Glomerular visceral epithelial cell (primary cell): Measurements from ENCODE around the gene NUPR2.
"Not testable (repeated sequence)": the region's sequence is repeated elsewhere in the genome, so short reads cannot be mapped to it uniquely, and the experiment has no call there.

ENCODE experiments used
- DNase-seq: peaks from one replicate; pipeline ENCODE4 v3.0.0-alpha.2; 2016; ENCODE audit errors: extremely low spot score

NUPR2 gene, protein sequence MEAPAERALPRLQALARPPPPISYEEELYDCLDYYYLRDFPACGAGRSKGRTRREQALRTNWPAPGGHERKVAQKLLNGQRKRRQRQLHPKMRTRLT

DNA sequence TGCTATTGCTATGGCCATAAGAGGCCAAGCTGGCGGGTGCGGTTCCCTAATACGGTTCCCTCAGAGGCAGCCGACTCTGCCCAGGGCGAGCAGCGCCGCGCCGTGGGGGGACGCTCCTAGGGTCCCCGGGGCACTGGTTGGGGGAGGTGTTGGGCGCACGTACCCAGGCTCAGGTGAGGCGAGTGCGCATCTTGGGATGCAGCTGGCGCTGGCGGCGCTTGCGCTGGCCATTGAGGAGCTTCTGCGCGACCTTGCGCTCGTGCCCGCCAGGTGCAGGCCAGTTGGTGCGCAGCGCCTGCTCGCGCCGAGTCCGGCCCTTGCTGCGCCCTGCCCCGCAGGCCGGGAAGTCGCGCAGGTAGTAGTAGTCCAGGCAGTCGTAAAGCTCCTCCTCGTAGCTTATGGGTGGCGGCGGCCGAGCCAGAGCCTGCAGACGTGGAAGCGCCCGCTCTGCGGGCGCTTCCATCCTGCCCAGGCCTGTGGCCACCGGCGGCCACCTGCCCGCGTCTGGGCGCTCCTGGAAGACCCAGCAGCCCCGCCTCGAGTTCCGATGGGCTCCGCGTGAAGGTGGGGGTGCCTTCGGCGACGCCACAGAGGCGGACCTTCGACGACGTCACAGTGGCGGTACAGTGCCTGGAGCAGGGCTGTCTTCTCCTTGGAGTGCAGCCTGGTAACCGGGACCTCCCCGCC, at the start of gene NUPR2:
NUPR2 (minus strand) TSS at position 566 of the 687 bp plus-strand sequence; CDS start at position 463, 103 bp downstream.
- DNase-seq: no peak

DNA sequence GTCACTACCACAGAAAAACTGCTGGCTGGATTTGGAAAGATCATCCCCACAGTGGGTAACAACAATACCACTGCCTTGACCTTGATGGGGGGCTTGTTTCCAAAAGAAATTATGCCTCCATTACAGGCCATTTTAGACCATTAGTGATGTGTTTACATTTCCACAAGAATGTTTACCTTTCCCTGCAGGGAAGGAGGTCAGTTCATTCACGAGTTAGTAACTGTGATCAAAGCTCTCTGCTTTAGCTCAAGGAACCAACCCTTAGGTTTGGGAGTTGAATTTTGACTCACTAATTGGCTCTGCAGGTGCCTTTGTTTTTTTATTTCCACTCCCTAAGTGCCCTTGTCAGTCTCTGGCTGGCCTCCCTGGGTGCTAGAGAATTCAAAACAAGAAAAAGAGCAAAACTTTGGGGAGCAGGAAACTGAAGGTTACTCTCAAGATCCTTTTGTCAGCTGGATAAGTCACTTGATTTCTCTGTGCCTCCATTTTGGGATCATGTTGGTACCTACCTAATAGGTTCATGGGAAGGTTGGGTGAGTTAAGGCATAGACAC, 41.1 kb upstream of the NUPR2 start:
- no peak for DNase-seq

DNA sequence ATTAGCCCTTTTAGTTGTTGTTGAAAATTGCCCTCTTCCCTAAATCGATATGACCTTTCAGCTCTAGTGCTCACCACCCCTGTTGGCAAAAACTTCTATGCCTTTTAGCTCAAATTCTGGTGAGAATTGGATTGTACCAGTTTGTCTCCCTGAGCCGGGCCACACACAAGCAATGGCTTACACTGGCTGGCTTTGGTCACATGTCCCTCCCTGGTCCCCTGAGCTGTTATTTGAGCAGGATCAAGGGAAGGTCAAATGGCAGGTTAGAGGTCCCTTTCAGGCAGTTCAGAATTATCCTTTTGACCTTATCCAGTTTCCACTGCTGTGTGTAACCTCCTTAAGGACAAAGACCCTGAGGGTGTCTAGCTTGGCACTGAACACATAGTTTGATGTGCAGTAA, 14.8 kb upstream of the NUPR2 start:
- DNase-seq: not testable (repeated sequence)

DNA sequence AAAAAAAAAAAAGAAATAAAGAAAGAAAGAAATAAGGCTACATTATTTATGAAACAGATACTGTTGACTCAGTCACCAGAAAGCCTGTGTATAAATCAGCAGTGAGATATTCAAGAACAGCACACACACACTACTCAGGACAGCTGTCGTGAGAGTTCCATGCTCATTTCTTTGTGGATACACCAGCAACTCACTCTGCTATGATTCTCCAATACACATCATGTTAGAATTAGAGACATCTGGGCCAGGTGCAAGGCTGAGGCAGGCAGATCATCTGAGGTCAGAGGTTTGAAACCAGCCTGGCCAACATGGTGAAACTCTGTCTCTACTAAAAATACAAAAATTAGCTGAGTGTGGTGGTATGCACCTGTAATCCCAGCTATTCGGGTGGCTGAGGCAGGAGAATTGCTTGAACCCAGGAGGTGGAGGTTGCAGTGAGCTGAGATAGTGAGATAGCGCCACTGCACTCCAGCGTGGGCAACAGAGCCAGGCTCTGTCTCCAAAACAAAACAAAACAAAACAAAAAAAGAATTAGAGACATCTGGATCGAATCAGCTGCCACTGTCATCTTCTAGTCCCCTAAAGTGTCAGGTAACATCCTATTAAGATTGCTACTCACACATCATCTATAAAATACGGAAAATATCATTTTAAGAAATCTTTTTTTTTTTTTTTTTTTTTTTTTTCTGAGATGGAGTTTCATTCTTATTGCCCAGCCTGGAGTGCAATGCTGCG, 11.2 kb upstream of the NUPR2 start:
- DNase-seq: no peak

DNA sequence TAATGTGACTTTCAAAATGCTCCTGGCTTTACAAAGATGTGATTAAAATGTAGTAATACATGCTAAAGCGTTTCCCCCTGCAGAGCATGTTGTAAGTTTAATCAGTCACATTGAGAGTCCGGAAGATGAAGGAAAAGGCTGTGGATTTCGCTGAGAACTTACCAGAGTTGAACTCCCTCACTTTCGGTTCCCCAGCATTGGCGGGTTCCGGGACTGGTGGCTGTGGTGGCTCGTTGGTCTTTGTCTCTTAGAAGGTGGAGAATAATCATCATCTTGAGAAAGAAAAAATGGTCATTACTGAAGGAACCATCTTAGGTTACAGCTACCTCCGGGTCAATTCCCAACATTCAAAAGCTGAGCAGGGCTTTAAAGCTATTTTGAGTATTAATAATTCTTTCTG, 9.6 kb upstream of the NUPR2 start:
- DNase-seq: no peak

DNA sequence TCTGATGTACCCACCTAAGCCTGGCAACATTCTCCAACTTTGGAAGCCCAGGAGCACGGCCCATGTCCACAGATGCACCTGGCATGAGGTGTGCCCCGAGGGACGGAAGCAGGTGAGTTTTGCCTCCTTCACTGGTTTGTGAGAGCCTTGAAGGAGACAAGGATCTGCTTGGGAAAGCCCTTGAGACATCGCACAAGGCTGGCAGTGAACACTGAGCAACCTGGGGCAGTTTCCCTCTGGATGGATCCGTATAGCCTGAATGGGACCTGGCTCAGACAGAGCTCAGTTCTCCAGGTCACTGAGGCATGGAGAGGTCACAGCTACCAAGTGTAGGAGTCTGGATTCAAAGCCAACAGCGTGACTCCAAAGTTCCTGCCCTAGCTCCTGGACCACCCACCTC, 8.8 kb upstream of the NUPR2 start:
- DNase-seq: no peak

DNA sequence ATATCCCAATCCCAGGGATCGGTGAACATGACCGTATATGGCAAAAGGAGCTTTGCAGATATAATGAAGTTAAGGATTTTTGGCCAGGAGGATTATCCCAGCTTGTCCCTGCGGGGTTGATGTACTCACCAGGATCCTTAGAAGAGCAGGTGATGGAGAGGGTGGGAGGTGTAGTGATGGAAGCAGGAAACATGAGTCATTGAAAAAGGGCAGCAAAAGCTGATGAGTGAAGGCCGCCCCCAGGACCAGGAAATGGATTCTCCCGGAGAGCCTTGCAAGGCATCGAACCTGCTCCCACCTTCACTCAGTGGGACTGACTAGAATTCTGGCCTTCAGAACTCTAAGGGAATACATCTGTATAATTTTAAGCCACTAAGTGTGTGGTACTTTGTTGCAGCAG, 5.2 kb upstream of the NUPR2 start:
- no peak for DNase-seq

DNA sequence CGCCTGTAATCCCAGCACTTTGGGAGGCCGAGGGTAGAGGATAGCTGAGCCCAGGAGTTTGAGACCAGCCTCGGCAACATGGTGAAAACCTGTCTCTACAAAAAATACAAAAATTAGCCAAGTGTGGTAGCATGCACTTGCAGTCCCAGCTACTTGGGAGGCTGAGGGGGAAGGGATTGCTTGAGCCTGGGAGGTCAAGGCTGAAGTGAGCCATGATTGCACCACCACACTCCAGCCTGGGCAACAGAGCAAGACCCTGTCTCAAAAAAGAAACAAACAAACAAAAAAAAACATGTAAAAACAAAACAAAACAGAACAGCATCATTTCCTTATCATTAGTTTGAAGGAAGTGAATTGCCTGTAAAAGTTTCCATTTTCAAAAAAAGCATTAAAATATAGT, 4.0 kb downstream of the NUPR2 start:
- DNase-seq: not testable (repeated sequence)

DNA sequence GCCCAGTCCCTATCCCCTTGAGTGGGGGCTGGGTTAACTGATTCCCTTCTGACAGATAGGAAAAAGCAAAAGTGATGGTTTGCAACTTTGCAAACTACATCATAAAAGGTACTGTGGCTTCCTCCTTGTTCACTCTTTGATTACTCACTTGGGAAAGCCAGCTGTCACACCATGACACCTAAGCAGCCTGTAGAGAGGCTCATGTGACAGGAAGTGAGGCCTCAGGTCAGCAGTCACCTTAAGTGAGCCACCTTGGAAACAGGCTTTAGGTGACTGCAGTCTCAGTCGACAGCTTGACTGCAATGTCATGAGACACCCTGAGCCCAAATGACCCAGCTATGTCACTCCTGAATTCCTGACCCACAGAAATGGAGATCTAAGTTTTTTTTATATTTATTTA, 5.6 kb downstream of the NUPR2 start:
- DNase-seq: no peak

DNA sequence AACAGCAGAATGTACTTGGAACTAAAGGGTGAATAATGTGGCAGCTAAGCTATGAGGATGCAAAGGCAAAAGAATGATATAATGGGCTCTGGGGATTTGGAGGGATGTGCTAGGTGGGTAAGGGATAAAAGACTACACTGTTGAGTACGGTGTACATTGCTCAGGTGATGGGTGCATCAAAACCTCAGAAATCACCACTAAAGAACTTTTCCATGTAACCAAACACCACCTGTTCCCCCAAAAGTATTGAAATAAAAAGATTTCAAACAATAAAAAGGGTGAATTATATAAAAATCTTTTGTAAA, 8.3 kb downstream of the NUPR2 start:
- DNase-seq: no peak

DNA sequence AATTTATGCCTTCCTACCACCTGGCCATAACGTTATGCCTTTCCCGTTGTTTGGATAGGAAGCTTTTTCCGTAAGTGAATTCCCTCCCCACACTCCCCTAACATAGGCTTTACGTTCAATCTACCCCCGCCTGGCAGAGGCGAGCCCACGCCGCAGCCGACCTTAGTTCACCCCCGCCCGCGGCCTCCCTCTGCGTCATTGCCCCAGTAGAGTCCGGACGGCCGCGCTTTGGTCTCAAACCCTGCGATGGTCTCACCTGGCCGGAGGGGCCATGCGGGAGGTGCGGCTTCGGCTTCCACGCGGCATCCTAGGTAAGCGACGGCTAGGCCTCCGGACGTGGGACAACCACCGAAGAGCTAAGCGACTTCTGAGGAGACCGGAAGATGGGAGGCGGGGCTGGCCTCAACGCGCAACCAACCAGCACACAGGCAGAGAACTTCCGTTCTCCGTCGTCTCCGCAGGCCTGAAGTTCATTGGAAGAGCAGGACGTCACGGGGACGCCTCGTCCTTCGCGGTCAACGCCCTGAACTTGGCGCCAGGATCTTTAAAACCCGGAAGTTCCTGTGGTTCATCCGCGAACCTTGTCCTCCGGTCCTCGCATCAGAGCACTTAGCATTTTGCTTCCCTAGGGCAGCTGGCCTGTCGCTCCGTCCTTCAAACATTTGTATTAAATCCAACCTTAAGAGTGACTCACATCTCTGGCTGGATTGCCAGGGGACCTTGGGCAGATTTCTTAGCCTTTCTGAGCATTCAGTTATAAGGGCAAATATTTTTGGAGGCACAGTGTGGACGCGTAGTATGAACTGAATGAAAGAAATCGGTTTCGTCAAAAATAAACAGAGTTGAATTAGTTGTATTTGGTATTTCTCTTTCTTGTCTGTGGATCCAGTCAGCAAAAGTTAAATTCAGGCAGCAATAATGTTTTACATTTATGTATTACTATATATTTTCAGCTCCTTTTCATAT, 9.8 kb downstream of the NUPR2 start, which contains the start of gene CHCHD2:
CHCHD2 (minus strand) TSS at position 369 of the 966 bp plus-strand sequence; CDS start at position 306, 63 bp downstream.
- DNase-seq: peak; percentile 97

DNA sequence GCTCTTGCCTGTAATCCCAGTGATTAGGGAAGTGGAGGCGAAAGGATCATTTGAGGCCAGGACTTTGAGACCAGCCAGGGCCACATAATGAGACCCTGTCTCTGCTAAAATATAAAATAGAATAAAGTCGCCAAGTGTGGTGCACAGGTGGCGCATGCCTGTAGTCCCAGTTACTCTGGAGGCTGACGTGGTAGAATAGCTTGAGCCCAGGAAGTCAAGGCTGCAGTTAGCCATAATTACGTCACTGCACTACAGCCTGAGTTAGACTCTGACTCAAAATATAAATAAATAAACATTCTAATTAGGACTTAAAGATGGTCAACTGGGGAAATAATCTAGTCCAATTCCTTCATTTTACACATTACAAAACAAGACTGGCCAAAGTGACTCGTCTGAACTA, 10.7 kb downstream of the NUPR2 start:
- peak; percentile 58 for DNase-seq

DNA sequence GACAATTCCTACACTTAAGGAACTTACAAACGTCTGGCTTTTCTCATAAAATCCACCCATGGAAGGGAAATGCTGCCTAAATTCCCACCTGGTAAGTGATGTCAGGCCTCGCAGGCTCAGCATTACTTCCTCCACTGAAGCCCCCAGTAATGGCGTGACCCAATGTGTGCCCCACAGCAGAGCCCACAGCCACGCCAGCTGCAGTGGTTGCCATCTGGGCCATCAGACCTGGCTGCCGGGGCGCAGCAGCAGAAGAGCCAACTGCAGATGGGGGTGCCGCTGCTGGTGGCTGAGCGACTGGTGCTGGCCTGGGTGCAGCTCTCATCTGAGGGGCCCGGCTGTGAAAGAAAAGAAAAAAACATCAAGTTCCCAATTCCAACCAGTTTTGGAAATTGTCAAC, 12.1 kb downstream of the NUPR2 start:
- DNase-seq: not testable (repeated sequence)

DNA sequence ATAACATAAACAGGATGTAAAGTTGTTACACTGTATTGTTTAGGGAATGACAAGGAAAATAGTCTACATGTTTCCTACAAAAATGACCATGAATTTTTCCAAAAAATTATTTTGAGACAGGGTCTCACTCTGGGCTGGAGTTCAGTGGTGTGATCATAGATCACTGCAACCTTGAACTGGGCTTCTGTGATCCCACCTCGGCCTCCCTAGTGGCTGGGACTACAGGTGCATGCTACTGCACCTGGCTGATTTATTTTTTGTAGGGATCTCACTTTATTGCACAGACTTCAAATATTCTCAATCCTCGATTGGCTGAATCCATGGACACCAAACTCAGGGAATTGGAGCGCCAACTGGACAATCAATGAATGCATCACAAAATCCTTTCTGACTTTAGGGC, 16.6 kb downstream of the NUPR2 start:
- DNase-seq: no peak

DNA sequence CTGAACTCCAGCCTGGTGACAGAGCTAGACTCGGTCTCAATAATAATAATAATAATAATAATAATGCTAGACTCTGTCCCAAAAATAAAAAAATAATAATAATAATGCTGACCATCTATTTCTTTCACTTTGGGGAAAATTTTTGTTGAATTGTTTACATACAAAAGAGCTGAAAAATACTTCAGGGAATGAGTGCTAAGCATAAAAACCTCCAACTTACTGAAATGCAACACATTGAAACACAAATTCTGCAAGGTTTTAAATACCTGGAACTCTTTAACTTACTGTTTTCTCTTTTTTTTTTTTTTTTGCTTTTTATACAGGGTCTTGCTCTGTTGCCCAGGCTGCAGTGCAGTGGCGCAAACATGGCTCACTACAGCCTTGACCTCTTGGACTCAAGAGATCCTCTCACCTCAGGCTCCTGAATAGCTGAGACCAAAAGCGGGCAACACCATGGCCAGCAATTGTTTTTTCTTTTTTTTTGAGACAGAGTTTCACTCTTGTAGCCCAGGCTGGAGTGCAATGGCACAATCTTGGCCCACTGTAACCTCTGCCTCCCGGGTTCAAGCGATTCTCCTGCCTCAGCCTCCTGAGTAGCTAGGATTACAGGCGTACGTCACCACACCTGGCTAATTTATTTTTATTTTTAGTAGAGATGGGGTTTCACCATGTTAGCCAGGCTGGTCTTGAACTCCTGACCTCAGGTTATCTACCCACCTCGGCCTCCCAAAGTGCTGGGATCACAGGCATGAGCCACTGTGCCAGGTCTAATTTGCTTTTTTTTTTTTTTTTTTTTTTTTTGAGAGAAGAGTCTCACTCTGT, 17.8 kb downstream of the NUPR2 start:
- not testable (repeated sequence) for DNase-seq

DNA sequence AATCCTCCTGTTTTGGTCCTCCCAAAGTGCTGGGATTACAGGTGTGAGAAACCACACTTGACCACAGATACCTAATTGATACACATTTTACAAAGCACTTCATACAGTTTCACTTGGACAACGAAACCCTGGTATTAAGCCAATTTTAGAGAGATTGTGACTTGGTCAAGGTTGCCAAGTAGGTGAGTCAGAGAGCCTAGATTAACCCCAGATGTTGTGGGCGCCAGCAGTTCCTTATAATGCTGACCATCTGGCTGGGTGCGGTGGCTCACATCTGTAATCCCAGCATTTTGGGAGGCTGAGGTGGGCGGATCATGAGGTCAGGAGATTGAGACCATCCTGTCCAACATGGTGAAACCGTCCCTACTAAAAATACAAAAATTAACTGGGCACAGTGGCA, 18.5 kb downstream of the NUPR2 start:
- peak; percentile 31 for DNase-seq

DNA sequence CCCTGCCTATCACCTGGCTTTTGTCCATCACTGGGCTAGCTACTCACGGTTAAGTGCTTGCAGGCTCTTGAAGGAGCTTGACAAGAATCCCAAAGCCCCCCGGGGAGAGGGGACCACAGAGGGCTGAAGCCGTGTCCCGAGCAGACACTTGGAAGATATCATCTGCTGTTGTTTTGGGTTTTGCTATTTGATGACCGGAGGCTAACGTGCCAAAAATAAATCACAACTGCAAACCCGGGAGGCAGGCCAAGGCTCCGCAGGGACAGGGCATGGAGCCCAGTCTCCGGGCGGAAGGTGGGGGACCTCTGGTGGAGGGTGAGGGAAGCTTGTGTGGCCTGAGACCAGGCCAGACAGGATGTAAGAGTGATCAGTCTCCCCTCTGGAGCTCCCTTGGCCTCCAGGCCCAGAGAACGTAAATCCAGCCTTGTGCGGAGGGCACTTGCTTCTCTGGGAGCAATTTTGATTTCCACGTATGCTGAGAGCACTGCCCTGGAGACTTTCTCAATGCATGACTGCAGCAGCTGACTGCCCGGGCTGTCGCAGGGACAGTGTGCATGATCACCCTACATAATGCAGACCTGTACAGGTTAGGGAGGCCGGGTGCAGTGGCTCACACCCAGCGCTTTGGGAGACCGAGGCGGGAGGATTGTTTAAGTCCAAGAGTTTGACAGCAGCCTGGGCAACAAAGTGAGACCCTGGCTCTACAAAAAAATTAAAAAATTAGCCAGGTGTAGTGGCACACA, 23.3 kb downstream of the NUPR2 start, which contains the start of gene PHKG1:
PHKG1 (minus strand) TSS at position 164 of the 743 bp plus-strand sequence. CDS start 4,011 bp downstream, outside the sequence.
- peak; percentile 61 for DNase-seq

DNA sequence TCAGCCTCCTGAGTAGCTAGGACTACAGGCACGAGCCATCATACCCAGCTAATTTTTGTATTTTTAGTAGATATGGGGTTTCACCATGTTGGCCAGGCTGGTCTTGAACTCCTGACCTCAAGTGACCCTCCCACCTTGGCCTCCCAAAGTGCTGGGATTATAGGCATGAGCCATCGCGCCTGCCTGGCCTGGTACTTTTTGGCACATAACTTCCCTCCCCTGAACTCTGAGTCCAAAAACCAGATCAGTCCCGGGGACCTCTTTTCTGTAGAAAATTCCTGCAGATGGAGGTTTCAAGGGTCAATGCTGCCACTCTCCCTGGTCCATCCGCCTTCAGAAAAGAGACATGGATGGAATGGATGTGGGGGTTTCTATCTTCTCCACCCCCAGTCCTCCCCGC, 23.8 kb downstream of the NUPR2 start:
- DNase-seq: not testable (repeated sequence)

DNA sequence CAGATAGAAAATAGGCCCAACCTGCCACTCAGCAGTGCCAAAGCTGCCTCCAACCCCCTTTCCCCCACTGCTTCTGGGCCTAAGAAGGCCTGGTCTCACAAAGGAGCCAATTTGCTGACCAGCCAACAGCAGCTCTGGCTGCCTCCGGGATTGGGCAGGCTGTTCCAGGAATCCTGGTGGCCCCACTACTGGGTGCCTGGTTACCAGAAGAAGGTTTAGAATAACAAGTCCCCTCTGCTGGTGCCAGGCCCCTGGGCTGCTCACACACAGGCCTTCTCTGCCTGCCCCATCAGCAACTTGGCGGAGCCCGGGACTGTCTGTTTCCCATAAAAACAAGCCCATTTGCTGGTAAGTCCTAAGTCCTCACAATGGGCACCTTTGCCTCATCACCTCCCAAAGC, 24.6 kb downstream of the NUPR2 start:
- DNase-seq: no peak

DNA sequence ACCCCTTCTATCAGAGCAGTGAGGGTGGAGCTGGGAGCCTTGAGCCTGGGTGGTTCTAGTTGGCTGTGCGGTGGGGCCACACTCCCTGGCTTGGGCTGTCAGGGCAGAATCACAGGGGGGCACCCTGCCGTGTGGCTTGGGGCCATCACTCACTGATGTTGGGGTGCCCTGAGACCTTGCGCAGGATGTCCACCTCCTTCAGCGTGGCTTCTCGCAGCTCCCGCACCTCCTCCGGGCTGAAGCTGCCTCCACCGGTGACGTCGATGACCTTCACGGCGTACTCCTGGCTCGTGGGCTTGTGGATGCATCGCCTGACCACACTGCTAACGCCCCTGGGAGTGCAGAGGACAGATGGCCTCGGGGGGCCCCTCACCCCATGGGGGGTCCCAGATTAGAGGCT, 28.8 kb downstream of the NUPR2 start:
- DNase-seq: no peak
